H9 (cell line): ENCODE results near the gene TESPA1. TPM values are rescaled to one million over a fixed set of nuclear protein-coding genes. Genes with fewer than 3 reads are reported as not detected.

ENCODE experiments used
- DNase-seq: peaks from one replicate; pipeline ENCODE4 v3.0.0-alpha.2; 2017
- H2AFZ ChIP-seq: one replicate; pipeline ENCODE4 v1.6.1; 2013; ENCODE audit warnings: mild to moderate bottlenecking, low read length, control low read depth, moderate library complexity
- H2AK5ac ChIP-seq: 2 replicates; pipeline ENCODE4 v1.6.1; 2013; ENCODE audit warnings: low read length, control low read depth, mixed read lengths; ENCODE audit not compliant: insufficient read length
- H2BK120ac ChIP-seq: one replicate; pipeline ENCODE4 v1.6.1; 2013; ENCODE audit warnings: low read depth, mild to moderate bottlenecking, low read length, control low read depth, inconsistent platforms; ENCODE audit not compliant: poor library complexity, severe bottlenecking
- H2BK12ac ChIP-seq: 2 replicates; pipeline ENCODE4 v1.6.1; 2013; ENCODE audit warnings: low read length, control low read depth, mixed read lengths, low read depth; ENCODE audit not compliant: insufficient read length
- H2BK15ac ChIP-seq: 2 replicates; pipeline ENCODE4 v1.6.1; 2013; ENCODE audit warnings: low read depth, low read length, control low read depth
- H2BK20ac ChIP-seq: one replicate; pipeline ENCODE4 v1.6.1; 2013; ENCODE audit warnings: low read depth, mild to moderate bottlenecking, low read length, control low read depth, inconsistent platforms; ENCODE audit not compliant: poor library complexity, severe bottlenecking
- H2BK5ac ChIP-seq: 2 replicates; pipeline ENCODE4 v1.6.1; 2013; ENCODE audit warnings: low read length, control low read depth, mixed read lengths; ENCODE audit not compliant: insufficient read length
- H3K14ac ChIP-seq: 2 replicates; pipeline ENCODE4 v1.6.1; 2013; ENCODE audit warnings: low read length, control low read depth; ENCODE audit not compliant: insufficient read depth
- H3K18ac ChIP-seq: 2 replicates; pipeline ENCODE4 v1.6.1; 2013; ENCODE audit warnings: low read depth, mild to moderate bottlenecking, mixed read lengths, low read length, control low read depth; ENCODE audit not compliant: insufficient read length
- H3K23ac ChIP-seq: 2 replicates; pipeline ENCODE4 v1.6.1; 2013; ENCODE audit warnings: low read length, control low read depth, mixed read lengths, low read depth; ENCODE audit not compliant: insufficient read length
- H3K23me2 ChIP-seq: 2 replicates; pipeline ENCODE4 v1.6.1; 2013; ENCODE audit warnings: low read depth, mild to moderate bottlenecking, mixed read lengths, low read length, control low read depth; ENCODE audit not compliant: insufficient read length, poor library complexity, severe bottlenecking
- H3K27ac ChIP-seq: 2 replicates; pipeline ENCODE4 v1.5.1; 2013; ENCODE audit warnings: low read length, control low read depth, mixed read lengths, low read depth; ENCODE audit not compliant: insufficient read length
- H3K27me3 ChIP-seq: 2 replicates; pipeline ENCODE4 v1.6.1; 2013; ENCODE audit warnings: low read length, control low read depth, inconsistent platforms; ENCODE audit not compliant: insufficient read depth
- H3K4ac ChIP-seq: 2 replicates; pipeline ENCODE4 v1.6.1; 2013; ENCODE audit warnings: low read depth, mild to moderate bottlenecking, control low read depth, inconsistent platforms, low read length, moderate library complexity
- H3K4me1 ChIP-seq: 2 replicates; pipeline ENCODE4 v1.6.1; 2013; ENCODE audit warnings: low read length, control low read depth, inconsistent platforms; ENCODE audit not compliant: insufficient read depth
- H3K4me2 ChIP-seq: 2 replicates; pipeline ENCODE4 v1.6.1; 2013; ENCODE audit warnings: low read length, control low read depth, mixed read lengths; ENCODE audit not compliant: insufficient read length, insufficient read depth
- H3K56ac ChIP-seq: 2 replicates; pipeline ENCODE4 v1.6.1; 2013; ENCODE audit warnings: low read depth, mild to moderate bottlenecking, mixed read lengths, low read length, control low read depth; ENCODE audit not compliant: insufficient read length
- H3K79me1 ChIP-seq: 2 replicates; pipeline ENCODE4 v1.6.1; 2013; ENCODE audit warnings: low read depth, mild to moderate bottlenecking, moderate library complexity, low read length, control low read depth, inconsistent platforms; ENCODE audit not compliant: insufficient read depth, poor library complexity, severe bottlenecking
- H3K79me2 ChIP-seq: 2 replicates; pipeline ENCODE4 v1.6.1; 2013; ENCODE audit warnings: low read length, control low read depth, inconsistent platforms; ENCODE audit not compliant: insufficient read depth
- H3K9ac ChIP-seq: 2 replicates; pipeline ENCODE4 v1.6.1; 2013; ENCODE audit warnings: low read length, control low read depth, mixed read lengths; ENCODE audit not compliant: insufficient read length; ENCODE audit errors: extremely low read depth
- H3K9me3 ChIP-seq: one replicate; pipeline ENCODE4 v1.6.1; 2013; ENCODE audit warnings: low read depth, low read length, inconsistent platforms; ENCODE audit not compliant: control insufficient read depth
- H3T11ph ChIP-seq: one replicate; pipeline ENCODE4 v1.6.1; 2013; ENCODE audit warnings: mild to moderate bottlenecking, low read length, control low read depth, inconsistent platforms
- H4K20me1 ChIP-seq: one replicate; pipeline ENCODE4 v1.6.1; 2013; ENCODE audit not compliant: control insufficient read depth, insufficient read length, insufficient read depth
- H4K5ac ChIP-seq: 2 replicates; pipeline ENCODE4 v1.6.1; 2013; ENCODE audit warnings: low read depth, mild to moderate bottlenecking, mixed read lengths, low read length, control low read depth; ENCODE audit not compliant: insufficient read length
- H4K8ac ChIP-seq: replicated peaks from 2 replicates; pipeline ENCODE4 v1.6.1; 2013; ENCODE audit warnings: low read length, control low read depth, mixed read lengths, low read depth; ENCODE audit not compliant: insufficient read length
- H4K91ac ChIP-seq: 2 replicates; pipeline ENCODE4 v1.6.1; 2013; ENCODE audit warnings: low read depth, mild to moderate bottlenecking, moderate library complexity, mixed read lengths, low read length, control low read depth; ENCODE audit not compliant: insufficient read length
- H3K27ac Mint-ChIP-seq, 3 experiments: 2 replicates in 2 of 3; 3 replicates in 1 of 3; pipeline ENCODE4 v1.8.0; 2020 to 2021; ENCODE audit warnings: mixed read lengths in 3 of 3, mild to moderate bottlenecking in 1 of 3, moderate library complexity in 1 of 3
- H3K27me3 Mint-ChIP-seq: 2 replicates; pipeline ENCODE4 v1.8.0; 2021; ENCODE audit warnings: low read depth, mild to moderate bottlenecking, moderate library complexity, mixed read lengths
- H3K36me3 Mint-ChIP-seq, 3 experiments: 2 replicates in 2 of 3; 3 replicates in 1 of 3; pipeline ENCODE4 v1.8.0; 2020 to 2021; ENCODE audit warnings: low read depth in 3 of 3, mixed read lengths in 3 of 3; ENCODE audit not compliant: insufficient read depth in 1 of 3
- H3K4me1 Mint-ChIP-seq, 2 experiments: 2 replicates each; pipeline ENCODE4 v1.8.0; 2020; ENCODE audit warnings: mixed read lengths in 2 of 2
- H3K4me3 Mint-ChIP-seq, 2 experiments: 2 replicates in 1 of 2; 3 replicates in 1 of 2; pipeline ENCODE4 v1.8.0; 2020 to 2021; ENCODE audit warnings: mild to moderate bottlenecking in 2 of 2, mixed read lengths in 2 of 2, moderate library complexity in 1 of 2
- H3K9me3 Mint-ChIP-seq, 2 experiments: 2 replicates in 1 of 2; 3 replicates in 1 of 2; pipeline ENCODE4 v1.8.0; 2020; ENCODE audit warnings: mild to moderate bottlenecking in 2 of 2, mixed read lengths in 2 of 2, moderate library complexity in 1 of 2
- CTCF ChIP-seq: fragments of 200-600 bp; sonication (generic); conservative IDR thresholded peaks from 3 replicates; pipeline ENCODE4 v1.8.0; 2021; ENCODE audit warnings: antibody characterized with exemption, mild to moderate bottlenecking
- WGBS: extraction: QIAGEN DNeasy Blood & Tissue Kit; methylation state at CpG from one replicate; pipeline ENCODE4 v1.1.7; 2013; ENCODE audit warnings: missing lambda C conversion rate, low lambda C conversion rate, mixed read lengths; ENCODE audit not compliant: insufficient read length; ENCODE audit errors: extremely low coverage; 5-methylcytosine and 5-hydroxymethylcytosine counted together
- total RNA-seq: library from RNA; stranded (reverse); gene quantifications from 2 replicates; pipeline ENCODE4 v1.2.1, GENCODE V29; 2021

TESPA1 gene
- total RNA-seq, 1 experiment from 2014 or later: not detected

GRCh38 chr12:54988402-54989054 lies 4.0 kb upstream of the TESPA1 start:
- Histone ChIP-seq H3K14ac (no peak overlapping the region), H3K4me2 (no peak overlapping the region), H2BK120ac (no peak overlapping the region), H4K8ac (no peak overlapping the region), H4K20me1 (no peaks in the 10 kb centered on the region), H3K9me3 (no peaks in the 10 kb centered on the region), H2BK5ac (no peak overlapping the region), H2BK20ac (no peak overlapping the region), H2BK15ac (no peak overlapping the region), H2AK5ac (no peak overlapping the region), H3K4ac (no peak overlapping the region), H3K23me2 (no peaks in the 10 kb centered on the region), H3K79me2 (no peaks in the 10 kb centered on the region), H3T11ph (no peak overlapping the region), H3K23ac (no peak overlapping the region), H3K27ac (no peak overlapping the region), H3K56ac (no peak overlapping the region), H3K4me1 (no peaks in the 10 kb centered on the region), H3K18ac (no peak overlapping the region), H4K91ac (no peak overlapping the region), H2AFZ (no peak overlapping the region), H3K27me3 (no peaks in the 10 kb centered on the region), H3K79me1 (no peaks in the 10 kb centered on the region), H2BK12ac (no peak overlapping the region), H3K9ac (no peak overlapping the region), H4K5ac (no peak overlapping the region)
- no peak overlapping the region for H3K27ac Mint-ChIP-seq
- H3K36me3 Mint-ChIP-seq: no peaks in the 10 kb centered on the region
- no peak overlapping the region for H3K4me3 Mint-ChIP-seq
- WGBS: no CpG with 5 or more reads among the region's 1 CpG
- no peak for TF ChIP-seq CTCF
- no peak for DNase-seq
- H3K9me3 Mint-ChIP-seq: no peaks in the 10 kb centered on the region; a peak in 1 of 5 replicates
- no peaks in the 10 kb centered on the region for H3K4me1 Mint-ChIP-seq
- no peaks in the 10 kb centered on the region; the same call in none of the 2 replicates for H3K27me3 Mint-ChIP-seq
